Activated CD4-positive, alpha-beta T cell treated with anti-CD3 and anti-CD28 coated beads, Interleukin-2, Interleukin-6, amounts not matched to agents 100 ng/mL and 50 ng/mL, durations not matched to agents 16 hours and 8 hours (primary cell): ENCODE measurements around the gene SLC17A3.

Experiments
- DNase-seq: peaks from one replicate; pipeline ENCODE4 v3.0.0-alpha.2; 2020

The SLC17A3 gene, protein sequence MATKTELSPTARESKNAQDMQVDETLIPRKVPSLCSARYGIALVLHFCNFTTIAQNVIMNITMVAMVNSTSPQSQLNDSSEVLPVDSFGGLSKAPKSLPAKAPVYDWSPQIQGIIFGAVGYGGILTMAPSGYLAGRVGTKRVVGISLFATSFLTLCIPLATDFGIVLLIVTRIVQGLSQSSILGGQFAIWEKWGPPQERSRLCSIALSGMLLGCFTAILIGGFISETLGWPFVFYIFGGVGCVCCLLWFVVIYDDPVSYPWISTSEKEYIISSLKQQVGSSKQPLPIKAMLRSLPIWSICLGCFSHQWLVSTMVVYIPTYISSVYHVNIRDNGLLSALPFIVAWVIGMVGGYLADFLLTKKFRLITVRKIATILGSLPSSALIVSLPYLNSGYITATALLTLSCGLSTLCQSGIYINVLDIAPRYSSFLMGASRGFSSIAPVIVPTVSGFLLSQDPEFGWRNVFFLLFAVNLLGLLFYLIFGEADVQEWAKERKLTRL

DNA sequence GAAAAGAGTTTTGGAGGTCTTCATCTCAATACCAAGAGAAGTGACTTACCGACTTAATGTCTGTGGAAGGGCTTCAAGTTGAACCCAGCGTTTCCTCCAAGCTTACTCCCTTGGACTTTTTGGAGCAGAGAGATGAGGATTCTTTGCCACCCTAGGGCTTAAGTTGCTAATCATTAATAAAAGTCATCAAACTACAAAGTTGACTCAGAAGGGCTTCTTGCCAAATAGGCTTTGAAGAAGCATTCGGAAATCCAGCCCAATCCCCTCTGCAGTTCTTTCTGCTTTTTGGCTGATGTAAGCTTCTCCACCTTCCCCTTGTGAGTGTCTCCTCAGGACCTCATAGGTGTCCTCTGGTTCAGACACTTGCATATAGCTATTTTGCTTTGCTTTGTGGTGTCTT, at the start of gene SLC17A3:
TSS of gene SLC17A3 (minus strand) at position 126 of the 400 bp plus-strand sequence. CDS start 5,856 bp downstream, outside the sequence.
- no peak for DNase-seq

DNA sequence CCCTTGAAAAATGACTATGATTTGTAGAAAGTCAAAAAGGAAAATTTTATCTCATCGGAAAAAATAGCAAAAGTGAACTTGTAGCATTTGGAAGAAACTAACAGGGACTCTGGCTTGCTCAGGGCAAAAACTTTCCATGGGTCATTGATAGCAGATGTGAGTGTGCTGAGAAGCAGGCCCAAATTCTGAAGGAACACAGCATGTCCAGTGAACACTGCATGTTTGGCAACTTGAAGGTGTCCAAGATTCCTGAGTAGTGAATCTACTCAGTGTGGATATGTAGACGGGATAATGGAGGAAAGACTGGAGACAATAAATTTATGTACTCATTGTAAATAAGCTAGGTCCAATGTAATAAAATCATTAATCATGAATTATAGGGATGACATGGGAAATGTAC, 48.3 kb upstream of the SLC17A3 start:
- DNase-seq = no peak

DNA sequence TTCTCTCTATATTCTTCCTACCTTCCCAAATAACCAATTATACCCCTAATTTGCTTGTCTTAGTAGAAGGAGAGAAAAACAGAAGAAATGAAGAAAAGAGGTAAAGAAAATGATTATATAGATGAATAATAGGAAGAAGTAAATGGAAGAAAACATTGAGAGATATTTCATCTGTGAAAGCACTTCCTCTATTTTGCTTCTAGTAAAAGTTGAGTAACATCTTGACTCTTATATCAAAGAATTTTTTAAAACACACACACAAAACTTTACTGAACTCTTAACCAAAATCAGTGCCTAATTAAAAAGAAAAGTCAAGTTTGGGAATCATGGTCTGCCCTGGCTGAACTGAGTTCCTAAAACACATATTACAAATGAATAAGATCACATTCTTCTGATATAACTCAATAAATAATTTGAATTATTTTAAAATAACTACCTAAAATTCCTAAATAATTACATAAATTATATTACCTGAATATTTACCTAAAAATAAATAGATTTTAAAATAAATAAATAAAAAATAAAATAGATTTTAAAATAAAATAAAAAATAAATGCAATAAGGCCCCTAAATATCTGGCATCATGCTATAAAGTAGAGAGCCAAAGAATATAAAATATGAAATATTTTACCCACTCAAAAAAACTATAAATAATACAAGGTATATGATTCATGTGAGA, 47.6 kb upstream of the SLC17A3 start:
- no peak for DNase-seq

DNA sequence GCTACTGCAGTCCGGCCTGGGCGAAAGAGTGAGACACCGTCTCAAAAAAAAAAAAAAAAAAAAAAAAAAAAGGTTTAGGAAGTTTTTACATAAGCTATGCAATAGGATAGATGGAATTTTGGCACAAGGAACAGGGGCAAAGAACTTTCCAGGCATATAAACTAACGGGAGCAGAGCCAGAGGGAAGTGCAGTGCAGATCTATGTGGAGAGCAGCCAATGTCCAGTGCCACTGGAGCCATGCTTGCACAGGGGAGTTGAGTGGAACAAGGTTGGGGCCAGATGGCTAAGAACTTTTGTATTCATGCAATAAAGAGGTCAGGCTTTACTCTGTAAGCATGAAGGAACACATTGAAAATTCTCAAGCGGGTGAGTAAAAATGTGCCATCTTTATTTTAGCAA, 45.6 kb upstream of the SLC17A3 start:
- DNase-seq = no peak

DNA sequence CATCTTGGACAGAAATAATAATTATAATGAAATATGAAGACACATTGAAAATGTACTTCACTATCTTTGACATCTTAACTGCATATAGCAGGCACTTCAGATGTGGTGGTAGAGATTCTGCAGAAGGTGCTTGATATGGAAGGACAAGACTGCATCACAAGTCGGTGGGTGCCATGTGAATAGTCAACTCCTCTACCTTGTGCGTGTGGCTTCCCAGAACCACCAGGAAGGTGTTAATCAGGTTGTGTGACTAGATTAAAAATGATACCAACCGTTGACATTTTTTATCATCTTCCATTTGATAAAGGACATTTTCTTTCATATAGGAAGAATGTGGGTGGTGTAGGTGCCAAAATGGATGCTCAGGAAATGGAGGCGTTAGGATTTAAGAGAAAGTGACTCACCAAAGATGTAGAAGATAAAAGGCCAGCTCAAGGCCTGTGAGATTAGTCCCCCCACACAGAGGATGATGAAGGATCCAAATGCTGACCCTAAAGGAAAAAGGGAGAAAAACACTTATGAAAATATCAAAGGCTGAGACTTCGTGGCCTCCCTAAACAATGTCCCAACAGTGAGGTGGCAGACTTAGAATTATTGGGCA, 44.1 kb upstream of the SLC17A3 start:
- DNase-seq = peak; percentile 7

DNA sequence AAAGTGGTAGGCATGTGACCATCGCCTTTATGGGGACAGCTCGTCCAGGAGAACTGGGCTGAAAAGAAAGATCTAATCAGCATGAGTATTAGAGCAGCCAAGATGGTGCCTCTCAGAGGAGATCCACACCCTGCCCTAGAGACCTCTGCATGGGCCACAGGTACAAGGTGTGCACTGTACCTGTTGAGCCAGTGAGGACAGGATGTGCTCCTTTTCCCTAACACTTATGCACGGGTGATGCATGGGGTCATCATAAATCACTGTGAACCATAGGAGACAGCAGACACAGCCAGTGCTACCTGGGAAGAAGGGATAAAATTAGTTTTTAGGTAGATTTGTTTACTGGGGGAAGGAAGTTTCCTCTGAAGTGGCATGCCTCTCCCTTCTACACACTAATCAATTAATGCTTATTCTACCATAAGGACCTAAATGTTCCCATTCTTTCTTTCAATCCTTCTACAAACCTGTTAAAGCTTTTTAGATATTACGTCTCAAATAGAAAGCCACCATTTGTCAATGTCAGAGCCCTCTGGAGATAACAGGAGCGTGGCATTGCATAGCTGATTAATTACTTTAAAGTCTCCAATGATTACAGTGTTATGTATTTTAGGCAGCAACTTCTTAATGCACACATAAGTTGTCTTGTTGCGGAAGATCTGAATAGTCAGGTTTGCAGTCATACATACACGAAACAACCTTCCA, 42.9 kb upstream of the SLC17A3 start:
- no peak for DNase-seq

DNA sequence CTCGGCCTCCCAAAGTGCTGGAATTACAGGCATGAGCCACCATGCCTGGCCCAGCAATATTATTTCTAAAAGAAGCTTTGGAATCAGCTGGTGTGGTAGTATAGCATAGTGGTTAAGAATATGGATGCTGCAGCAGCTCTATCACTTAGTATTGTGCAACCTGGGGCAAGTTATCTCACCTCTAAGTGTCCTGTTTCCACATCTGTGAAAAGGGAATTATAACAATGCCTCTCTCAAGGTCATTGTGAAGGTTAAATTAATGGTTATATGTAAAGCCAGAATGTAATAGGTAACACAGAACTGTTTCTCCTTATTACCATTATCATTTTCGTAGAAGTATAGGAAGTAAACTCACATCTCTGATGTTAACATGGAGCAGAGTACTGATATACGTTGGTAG, 42.3 kb upstream of the SLC17A3 start:
- no peak for DNase-seq

DNA sequence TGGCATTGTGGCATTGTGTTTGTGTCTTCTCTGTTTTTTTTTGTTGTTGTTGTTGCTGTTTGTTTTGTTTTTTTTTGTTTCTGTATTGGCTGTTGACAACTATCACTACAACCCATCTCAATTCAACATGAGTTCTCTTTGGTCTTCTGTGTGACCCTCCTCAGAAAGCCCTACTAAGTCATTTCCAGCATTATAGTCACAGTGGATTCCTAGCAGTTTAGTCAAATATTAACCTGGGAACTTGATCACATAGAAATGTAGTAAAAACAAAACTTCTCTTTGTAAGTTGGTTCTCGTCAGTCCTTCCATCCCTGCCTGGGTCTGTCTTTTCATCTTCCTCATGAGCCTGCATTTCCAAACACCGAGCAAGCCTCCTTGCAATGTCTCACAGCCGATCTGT, 39.7 kb upstream of the SLC17A3 start:
- peak; percentile 25 for DNase-seq

DNA sequence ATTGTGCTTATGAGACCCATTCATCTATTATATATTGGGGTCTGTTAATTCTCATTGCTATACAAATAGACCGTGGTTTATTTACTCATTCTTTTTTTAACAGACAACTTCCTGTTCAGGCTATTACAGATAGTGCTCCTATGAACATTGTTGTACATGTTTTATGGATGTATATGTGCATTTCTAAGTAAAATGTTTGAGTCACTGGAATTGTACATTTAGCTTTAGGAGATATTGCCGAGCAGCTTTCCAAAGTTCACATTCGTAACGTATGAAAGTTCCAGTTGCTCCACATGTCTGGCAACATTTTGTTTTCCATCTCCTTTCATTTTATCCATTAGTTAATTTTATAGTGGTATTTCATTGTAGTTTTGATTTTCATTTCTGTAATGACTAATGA, 37.3 kb upstream of the SLC17A3 start:
- DNase-seq = no peak

DNA sequence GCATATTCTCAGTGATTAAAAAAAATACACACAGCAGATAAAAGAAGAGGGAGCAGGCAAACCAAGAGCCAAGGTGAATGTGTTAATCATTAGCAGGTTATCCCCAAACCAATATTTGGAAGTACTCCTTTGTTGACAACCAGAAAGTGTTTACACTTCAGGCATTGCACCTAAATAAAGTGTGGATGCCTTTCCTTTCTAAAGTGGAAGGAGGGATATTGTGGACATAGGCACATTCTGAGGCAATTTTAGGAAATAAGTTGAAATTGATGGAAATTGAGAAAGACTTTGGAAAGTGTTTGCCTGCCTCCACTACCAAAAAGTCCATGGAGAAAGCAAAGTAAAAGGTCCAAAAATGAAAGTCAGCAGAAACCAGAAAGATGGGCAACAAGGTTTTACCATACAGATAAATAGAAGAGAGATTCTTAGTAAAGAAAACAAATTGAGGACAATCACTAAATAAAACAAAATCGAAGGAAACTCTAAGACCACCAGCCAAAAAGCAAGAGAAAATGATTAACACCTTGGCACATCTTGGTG, 33.5 kb upstream of the SLC17A3 start:
- no peak for DNase-seq

DNA sequence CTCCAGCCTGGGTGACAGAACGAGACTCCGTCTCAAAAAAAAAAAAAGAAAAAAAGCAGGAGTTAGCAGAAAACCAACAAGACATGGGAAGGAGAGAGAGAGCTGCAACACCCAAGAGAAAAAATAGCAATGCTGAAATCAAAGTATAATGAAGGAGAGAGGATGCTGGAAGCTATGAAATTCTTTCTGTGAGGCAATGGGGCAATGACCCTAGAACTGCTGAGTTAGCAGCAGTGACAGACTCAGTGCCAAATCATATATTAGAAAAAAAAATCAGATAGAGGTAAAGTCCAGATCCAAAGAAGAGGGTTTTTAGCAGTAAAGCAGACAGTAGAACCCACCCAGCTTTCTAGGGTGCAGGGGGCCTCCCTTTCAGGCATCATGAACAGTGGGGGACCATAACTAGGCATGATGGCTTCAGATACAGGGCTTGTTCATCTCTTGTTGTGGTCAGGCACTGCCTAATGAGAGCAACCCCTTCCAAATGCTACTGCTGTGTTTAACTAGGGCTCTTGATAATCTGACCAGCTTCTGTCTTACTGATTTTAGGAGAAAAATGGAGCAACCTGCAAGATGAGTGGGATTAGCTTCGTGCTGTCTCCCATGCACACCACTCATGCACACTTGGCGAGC, 29.5 kb upstream of the SLC17A3 start:
- DNase-seq = no peak

DNA sequence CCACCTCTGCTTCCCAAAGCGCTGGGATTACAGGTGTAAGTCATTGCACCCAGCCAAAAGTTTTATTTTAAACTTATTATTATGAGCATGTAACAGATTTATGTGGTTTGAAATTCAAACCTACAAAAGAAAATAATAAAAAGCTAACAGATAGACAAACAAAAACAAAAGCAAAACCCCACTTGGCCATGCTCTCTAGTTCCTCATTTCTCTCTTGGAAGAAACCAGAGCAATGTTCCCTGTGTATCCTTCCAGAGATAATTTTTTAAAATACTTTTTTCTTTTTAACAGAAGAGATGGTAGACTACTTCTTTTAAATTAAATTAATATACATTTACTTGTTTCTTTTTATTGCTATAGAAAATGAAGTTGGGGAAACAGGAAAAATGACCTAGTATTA, 28.0 kb upstream of the SLC17A3 start:
- no peak for DNase-seq

DNA sequence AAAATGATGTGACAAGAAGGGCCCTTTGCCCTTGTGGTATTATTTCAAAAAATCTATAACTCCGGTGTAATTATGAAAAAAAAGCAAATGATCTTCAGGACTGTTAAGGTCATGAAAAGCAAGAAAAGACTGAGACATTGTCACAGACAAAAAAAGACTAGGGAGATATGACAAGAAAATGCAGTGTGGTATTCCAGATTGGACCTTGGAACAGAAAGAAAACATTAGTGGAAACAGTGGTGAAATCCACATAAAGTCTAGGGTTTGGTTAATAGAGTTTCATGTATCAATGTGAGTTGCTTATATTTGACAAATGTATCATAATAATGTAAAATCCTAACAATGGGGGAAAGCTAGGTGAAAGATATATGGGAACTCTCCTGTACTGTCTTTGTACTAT, 26.8 kb upstream of the SLC17A3 start:
- no peak for DNase-seq

DNA sequence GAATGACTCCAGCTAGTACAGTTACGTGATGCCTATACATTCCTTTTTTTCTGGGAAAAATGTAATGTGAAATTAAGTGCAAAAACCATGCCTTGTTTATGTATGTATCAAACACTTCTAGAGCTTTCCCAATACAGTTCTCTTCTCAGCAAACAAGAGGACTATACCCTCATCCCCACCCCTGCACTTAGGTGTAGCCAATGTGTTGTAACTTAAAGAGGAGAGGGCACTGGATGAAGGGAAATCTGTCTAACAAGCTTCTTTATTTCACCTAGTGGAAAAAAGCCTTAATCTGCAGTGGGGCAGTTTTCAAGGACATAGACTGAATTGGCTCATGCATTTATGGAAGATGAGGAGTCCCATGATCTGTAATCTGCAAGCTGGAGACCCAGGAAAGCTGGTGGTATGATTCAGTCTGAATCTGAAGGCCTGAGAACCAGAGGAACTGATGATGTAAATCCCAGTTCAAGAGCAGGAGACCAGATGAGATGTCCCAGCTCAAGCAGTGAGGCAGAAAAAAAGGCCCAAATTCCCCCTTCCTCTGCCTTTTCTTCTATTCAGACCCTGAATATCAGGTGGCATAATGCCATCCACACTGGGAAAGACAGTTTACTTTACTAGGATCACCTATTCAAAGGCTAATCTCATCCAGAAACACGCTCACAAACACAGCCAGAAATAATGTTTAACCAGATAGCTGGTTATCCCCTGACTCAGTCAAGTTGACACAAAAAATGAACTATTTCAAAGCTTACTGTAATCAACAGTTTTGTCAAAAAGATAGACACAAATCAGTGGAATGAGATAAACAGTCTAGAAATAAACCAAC, 25.8 kb upstream of the SLC17A3 start:
- no peak for DNase-seq

DNA sequence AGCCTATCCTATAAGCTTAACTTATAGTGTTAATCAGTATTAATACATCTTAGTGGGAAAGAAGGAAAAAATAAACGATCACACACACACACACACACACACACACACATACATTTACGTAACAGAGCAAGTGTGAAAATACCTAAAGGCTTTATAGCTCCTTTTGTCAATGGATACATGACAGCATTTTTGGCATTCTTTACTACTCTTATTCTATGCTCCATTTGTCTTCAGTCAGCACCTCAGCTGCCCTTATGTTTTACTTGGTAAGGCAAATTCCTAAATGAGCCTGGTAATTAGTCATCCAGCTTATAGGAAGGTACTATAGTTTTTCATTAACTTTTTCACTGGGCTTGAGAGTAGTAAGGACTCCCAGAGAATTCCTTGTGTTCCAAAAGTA, 25.1 kb upstream of the SLC17A3 start:
- DNase-seq = no peak

DNA sequence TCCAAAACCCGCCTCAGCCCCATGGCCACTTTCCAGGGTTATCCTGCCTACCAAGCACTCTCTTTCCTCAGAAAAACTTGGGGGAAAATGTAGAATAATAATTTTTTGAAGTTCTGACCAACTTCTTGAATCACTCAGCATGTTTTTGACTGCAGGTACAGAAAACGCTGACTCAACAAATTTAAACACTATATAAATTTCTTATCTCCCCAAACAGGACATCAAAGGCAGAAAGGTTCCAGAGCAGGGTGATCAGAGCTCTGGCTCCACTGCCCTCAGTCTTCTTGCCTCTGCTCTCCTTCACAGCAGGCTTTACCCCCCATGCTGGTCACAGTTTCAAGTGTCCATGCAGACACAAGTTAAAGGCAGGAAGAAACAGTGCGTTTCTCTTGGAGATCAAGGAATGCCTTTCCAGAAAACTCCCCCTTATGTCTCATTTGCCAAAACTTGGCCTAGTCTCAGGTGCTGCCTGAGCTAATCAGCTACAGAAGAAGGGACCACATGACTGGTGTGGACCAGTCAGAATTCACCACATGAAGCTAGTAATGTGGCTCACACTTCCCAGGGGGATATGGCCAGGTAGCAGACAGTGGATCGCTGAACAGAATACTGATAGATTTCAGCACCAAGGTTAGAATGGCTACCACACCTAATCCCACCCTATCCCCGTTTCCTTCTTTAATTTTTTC, 24.4 kb upstream of the SLC17A3 start:
- DNase-seq = no peak

DNA sequence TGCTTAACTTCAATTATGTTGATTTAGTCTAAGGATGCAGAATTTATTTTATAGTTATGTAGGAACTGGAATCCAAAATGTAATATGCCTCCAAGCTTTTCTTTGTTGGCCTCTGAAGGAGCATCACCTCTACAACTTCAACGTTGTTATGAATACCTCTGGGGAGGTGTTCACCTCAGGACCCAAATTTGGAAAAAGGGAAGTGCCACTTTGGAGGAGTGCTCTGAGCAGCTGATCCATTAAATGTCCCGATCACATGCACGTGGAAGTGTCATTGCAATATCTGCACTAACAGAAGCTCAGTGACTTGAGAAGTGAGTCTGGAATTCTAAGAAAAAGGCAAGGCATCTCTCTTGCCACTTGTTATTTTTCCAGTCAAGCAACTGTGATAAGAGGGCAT, 22.2 kb upstream of the SLC17A3 start:
- no peak for DNase-seq

DNA sequence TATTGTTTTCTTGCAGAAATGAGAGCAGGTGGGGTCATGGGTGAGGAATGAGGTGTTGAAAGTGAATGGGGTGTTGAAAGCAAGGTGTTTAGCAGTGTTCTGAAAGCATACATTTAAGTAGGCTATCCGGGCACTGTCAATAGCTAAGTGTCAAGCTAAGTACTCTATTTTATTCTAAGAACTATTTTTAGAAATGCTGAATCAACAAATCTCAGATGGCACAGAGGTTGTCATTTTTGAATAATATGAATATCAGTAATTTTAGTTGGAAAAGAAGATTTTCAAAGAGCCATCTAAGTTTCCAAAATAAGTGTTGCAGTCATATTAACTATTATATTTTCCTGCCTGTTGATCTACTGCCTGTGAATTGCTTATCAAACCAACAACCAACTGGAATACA, 21.7 kb upstream of the SLC17A3 start:
- no peak for DNase-seq

DNA sequence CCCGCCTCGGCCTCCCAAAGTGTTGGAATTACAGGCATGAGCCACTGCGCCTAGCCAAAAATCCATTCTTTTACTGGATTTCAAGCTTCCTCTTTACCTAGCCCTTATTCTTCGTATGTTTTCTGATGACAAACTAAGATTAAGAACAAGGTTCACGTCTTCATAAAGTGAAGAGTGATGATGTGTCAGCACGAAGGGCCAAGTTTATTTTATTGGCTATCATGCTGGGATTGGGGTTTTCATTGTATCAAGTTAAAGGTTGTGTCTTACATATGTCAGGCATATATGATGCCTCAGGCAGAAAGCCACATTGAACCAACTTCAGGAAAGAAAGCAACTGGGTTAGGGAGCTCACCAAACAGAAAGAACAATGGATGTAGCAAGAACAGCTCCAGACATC, 19.7 kb upstream of the SLC17A3 start:
- no peak for DNase-seq

DNA sequence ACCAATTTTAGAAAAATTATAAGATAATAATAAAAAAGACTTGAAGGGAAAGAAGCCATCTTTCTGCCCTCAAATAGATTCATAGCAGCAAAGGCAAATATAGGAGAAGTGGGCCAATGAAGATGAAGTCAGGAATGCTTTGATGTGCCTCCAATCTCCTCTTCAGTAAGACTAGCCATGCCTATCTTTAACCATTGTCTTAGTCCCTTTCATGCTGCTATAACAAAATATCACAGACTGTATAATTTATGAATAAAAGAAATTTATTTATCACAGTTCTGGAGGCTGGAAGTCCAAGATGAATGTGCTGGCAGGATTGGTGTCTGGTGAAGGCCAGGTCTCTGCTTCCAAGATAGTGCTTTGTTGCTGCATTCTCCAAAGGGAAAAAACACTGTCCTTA, 18.8 kb upstream of the SLC17A3 start:
- no peak for DNase-seq
